Motor neuron (in vitro differentiated cells): ENCODE data around the gene MYL12A. TPM values are rescaled to one million over a fixed set of nuclear protein-coding genes. Genes with fewer than 3 reads are reported as not detected.
"Not testable (repeated sequence)": the region's sequence is repeated elsewhere in the genome, so short reads cannot be mapped to it uniquely, and the experiment has no call there.

Experiments
- ATAC-seq, 8 experiments: fragments of 200-7000 bp; cut with Tn5 transposase; replicated peaks in 6 of 8; 2 replicates each; pipeline ENCODE4 v1.8.0; 2021; ENCODE audit warnings: mild to moderate bottlenecking in 8 of 8, moderate library complexity in 8 of 8
- H3K27ac ChIP-seq, 2 donors: fragments of 250-450 bp; sonication (Bioruptor Pico); 2 replicates each; pipeline ENCODE4 v1.9.0; 2021; ENCODE audit warnings: antibody characterized with exemption in 2 of 2, mild to moderate bottlenecking in 2 of 2, moderate library complexity in 1 of 2
- H3K4me1 ChIP-seq, 2 donors: fragments of 250-450 bp; sonication (Bioruptor Pico); replicated peaks in 1 of 2; 2 replicates each; pipeline ENCODE4 v1.6.1; 2021; ENCODE audit warnings: antibody characterized with exemption in 2 of 2, mild to moderate bottlenecking in 2 of 2, moderate library complexity in 1 of 2
- H3K4me3 ChIP-seq, 5 donors: fragments of 250-450 bp; sonication (Bioruptor Pico); 2 replicates each; pipeline ENCODE4 v1.9.0; 2021; ENCODE audit warnings: antibody characterized with exemption in 5 of 5, mild to moderate bottlenecking in 5 of 5, moderate library complexity in 4 of 5
- WGBS, 10 experiments: fragments of 450-650 bp; shearing (Covaris generic); methylation state at CpG; one replicate each; pipeline ENCODE4 v1.0.0; 2022; 5-methylcytosine and 5-hydroxymethylcytosine counted together
- in situ Hi-C, 9 experiments: fragments of 400-800 bp; cut with MboI; loops; one replicate each; pipeline ENCODE4 v1.15.0; 2021; ENCODE audit warnings: low sequenced_read_pairs in 9 of 9, low pct_unique_long_range_greater_than_20kb in 2 of 9; ENCODE audit not compliant: unreplicated experiment in 9 of 9
- total RNA-seq, 8 experiments: library from RNA; unstranded; fragments of 300-600 nt; gene quantifications; 2 replicates each; pipeline versions ENCODE4 v1.2.3 to v1.2.4, GENCODE V29; 2022

Gene MYL12A
- 100 to 1,000 TPM in 4 of 8 experiments, 10 to 100 TPM in 4; 38.2 to 364 (median 145) TPM for total RNA-seq

- in situ Hi-C loops: loop anchor here in 6 of 9 experiments (10.0 to 25.0 kb wide), 2 partner anchors 303 to 310 kb away; no protein-coding TSS in a partner anchor
Measured at GRCh38 chr18:3247240-3248061, at the start of gene MYL12A. TSS of gene MYL12A (plus strand) at chr18:3247801. CDS start at chr18:3253248, 5,447 bp downstream.

DNA sequence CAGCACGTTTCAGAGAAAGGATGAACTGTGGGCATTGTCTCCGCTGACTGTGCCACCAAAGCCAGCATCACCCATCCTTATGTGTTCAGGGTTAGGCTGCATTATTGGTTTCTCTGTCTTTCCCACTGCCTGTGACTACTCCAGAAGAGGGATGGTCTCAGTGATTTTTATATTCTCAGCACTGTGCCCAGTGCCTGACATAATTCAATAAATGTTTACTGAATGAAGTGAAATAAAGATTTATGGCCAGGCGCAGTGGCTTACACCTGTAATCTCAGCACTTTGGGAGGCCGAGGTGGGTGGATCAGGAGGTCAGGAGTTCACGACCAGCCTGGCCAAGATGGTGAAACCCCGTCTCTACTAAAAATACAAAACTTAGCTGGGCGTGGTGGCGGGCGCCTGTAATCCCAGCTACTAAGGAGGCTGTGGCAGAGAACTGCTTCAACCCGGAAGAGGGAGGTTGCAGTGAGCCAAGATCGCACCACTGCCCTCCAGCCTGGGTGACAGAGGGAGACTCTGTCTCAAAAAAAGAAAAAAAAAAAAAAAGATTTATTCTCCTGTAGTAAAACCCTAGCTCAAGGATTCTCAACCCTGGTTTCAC lies 49.2 kb upstream of the MYL12A start:
- H3K4me3 ChIP-seq, H3K27ac ChIP-seq, ATAC-seq, H3K4me1 ChIP-seq, in situ Hi-C loops: not testable (repeated sequence)
- 40 to 94% (median 86%) methylated on average over 1 to 8 of the region's 11 CpGs; no CpG with 5 or more reads in 3 of the 10 experiments for WGBS, 10 experiments

More at GRCh38 chr18:3247240-3248061, at the start of gene MYL12A:
- 0 to 4% (median 0%) methylated on average over 2 to 24 of the region's 65 CpGs; no CpG with 5 or more reads in 3 of the 10 experiments for WGBS, 10 experiments
- peak; percentile 83 to 97 (median 94) for ATAC-seq
- H3K4me3 ChIP-seq: peak within 1 kb of the TSS; percentile 75 to 97 (median 87)
- peak within 1 kb of the TSS; percentile 88 to 98 for H3K27ac ChIP-seq
- peaks cover 2 to 6% of the 10 kb centered on the region in 2 donors for H3K4me1 ChIP-seq

- Histone ChIP-seq H3K4me3 (no peak overlapping the region), H3K27ac (no peak overlapping the region), H3K4me1 (no peaks in the 10 kb centered on the region)
- no peak for ATAC-seq
- in situ Hi-C loops: no loop called here
- 49 to 100% (median 85%) methylated on average over 1 to 2 of the region's 2 CpGs for WGBS, 10 experiments
Measured at GRCh38 chr18:3199942-3200645, 47.5 kb upstream of the MYL12A start.

DNA sequence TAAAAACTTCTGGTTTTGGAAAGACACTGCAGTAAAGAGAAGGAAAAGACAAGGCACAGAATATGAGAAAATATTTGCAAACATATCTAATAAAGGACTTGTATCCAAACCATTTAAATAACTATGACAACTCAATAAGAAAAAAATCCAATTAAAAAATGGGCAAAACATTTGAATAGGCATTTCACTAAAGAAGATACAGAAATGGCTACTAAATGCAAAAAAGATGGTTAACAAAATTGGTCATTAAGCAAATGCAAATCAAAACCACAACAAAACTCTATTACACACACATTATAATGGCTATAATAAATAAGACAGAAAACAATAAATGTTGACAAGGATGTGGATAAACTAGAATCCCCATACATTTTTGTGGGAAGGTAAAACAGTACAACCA lies 42.4 kb upstream of the MYL12A start:
- H3K27ac ChIP-seq: no peak overlapping the region
- in situ Hi-C loops: no loop called here
- no peak for ATAC-seq

GRCh38 chr18:3207565-3207964 lies 40.0 kb upstream of the MYL12A start:
- H3K4me3 ChIP-seq: no peak overlapping the region
- no peak overlapping the region for H3K27ac ChIP-seq
- in situ Hi-C loops: no loop called here
- 70 to 86% (median 73%) methylated on average over 1 to 2 of the region's 2 CpGs; no CpG with 5 or more reads in 5 of the 10 experiments for WGBS, 10 experiments
- H3K4me1 ChIP-seq: peaks cover 9 to 10% of the 10 kb centered on the region in 2 donors
- peak in 1 of 8 experiments; percentile 23 for ATAC-seq

More for the DNA sequence above, 42.4 kb upstream of the MYL12A start:
- Histone ChIP-seq H3K4me1 (no peaks in the 10 kb centered on the region), H3K4me3 (no peak overlapping the region)

GRCh38 chr18:3209859-3210569 lies 37.6 kb upstream of the MYL12A start:
- in situ Hi-C loops: no loop called here
- Histone ChIP-seq H3K4me3 (no peak overlapping the region), H3K27ac (no peak overlapping the region), H3K4me1 (peaks cover 9 to 10% of the 10 kb centered on the region in 2 donors)
- ATAC-seq: peak in 3 of 8 experiments; percentile 29 to 86 (median 80)
- WGBS, 10 experiments: 17 to 97% (median 81%) methylated on average over 1 to 4 of the region's 4 CpGs; no CpG with 5 or more reads in 2 of the 10 experiments

GRCh38 chr18:3211236-3211992 lies 36.2 kb upstream of the MYL12A start:
- no peak overlapping the region for H3K27ac ChIP-seq
- 17 to 100% (median 55%) methylated on average over 2 to 5 of the region's 5 CpGs for WGBS, 10 experiments
- H3K4me1 ChIP-seq: peaks cover 9 to 10% of the 10 kb centered on the region in 2 donors
- in situ Hi-C loops: no loop called here
- H3K4me3 ChIP-seq: no peak overlapping the region
- peak in 6 of 8 experiments; percentile 30 to 67 (median 56) for ATAC-seq

- in situ Hi-C loops: no loop called here
- Histone ChIP-seq H3K27ac (no peak overlapping the region), H3K4me3 (no peak overlapping the region), H3K4me1 (peaks cover 9 to 10% of the 10 kb centered on the region in 2 donors)
- 0 to 100% (median 43%) methylated on average over 1 to 4 of the region's 4 CpGs for WGBS, 10 experiments
- no peak for ATAC-seq
Measured at GRCh38 chr18:3212657-3213056, 34.9 kb upstream of the MYL12A start.

GRCh38 chr18:3213300-3214059 lies 34.1 kb upstream of the MYL12A start:
- 37 to 85% (median 56%) methylated on average over 3 to 6 of the region's 6 CpGs for WGBS, 10 experiments
- in situ Hi-C loops: no loop called here
- ATAC-seq: peak in 1 of 8 experiments; percentile 48
- Histone ChIP-seq H3K27ac (no peak overlapping the region), H3K4me3 (no peak overlapping the region), H3K4me1 (peaks cover 9 to 10% of the 10 kb centered on the region in 2 donors)

- in situ Hi-C loops: no loop called here
- H3K4me3 ChIP-seq: no peak overlapping the region
- WGBS, 10 experiments: 20 to 100% (median 89%) methylated on average over 1 to 15 of the region's 36 CpGs; no CpG with 5 or more reads in 2 of the 10 experiments
- H3K4me1 ChIP-seq: peaks cover 10 to 15% of the 10 kb centered on the region in 2 donors
- H3K27ac ChIP-seq: no peak overlapping the region
- no peak for ATAC-seq
Measured at GRCh38 chr18:3214855-3215637, 32.6 kb upstream of the MYL12A start.

- H3K4me3 ChIP-seq: no peak overlapping the region
- H3K27ac ChIP-seq: no peak overlapping the region
- in situ Hi-C loops: no loop called here
- no peak for ATAC-seq
- WGBS, 10 experiments: 50 to 90% (median 80%) methylated on average over 1 to 4 of the region's 5 CpGs; no CpG with 5 or more reads in 3 of the 10 experiments
- peaks cover 0 to 7% of the 10 kb centered on the region in 2 donors for H3K4me1 ChIP-seq
Measured at GRCh38 chr18:3216987-3217386, 30.6 kb upstream of the MYL12A start.
